HG02973 (cell line): ENCODE data around the gene MAGEA11.
"Not testable (repeated sequence)": the region's sequence is repeated elsewhere in the genome, so short reads cannot be mapped to it uniquely, and the experiment has no call there.

ENCODE experiments used
- ATAC-seq: cut with Tn5 transposase; IDR thresholded peaks from one replicate; pipeline ENCODE4 v1.9.1; 2021; ENCODE audit warnings: moderate library complexity; ENCODE audit not compliant: unreplicated experiment

MAGEA11 gene

GRCh38 chrX:149716632-149717031 lies 4.8 kb downstream of the MAGEA11 start:
- ATAC-seq = no peak

DNA sequence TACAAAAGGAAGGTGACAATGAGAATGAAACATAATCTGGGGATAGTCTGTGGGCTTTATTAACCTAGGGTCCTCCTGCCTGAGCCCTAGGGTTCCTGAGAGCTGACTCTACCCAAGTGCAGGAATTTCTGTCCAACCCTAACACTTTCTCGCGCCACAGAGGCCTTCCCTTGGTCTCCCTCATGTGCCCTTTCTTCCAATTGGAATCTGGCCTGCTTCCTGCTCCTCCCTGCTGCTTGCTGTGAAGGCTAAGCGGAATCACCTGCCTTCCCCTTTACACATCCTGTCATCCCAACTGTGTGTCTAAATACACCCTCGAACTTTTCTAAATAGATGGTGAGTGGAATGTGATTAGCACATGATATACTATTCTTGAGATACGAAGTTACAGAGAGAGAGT lies 5.9 kb downstream of the MAGEA11 start:
- ATAC-seq = no peak

DNA sequence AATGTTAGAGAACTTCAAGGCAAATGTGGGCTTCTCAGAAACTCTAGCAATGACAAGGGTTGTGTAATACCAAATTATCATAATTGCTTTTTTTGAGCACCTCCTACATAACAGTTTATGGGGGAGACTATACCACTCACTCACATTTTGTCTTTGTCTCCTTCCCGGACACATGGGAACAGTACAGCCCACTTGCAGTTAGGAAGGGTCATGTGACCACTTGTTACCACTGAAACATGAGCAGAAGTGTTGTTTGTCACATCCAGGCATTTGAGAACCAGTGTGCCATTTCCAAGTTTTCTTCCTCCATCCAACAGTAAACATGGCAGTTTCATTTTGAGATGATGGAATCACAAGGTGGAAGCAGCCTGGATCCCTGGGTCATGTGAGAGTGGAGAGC lies 6.9 kb downstream of the MAGEA11 start:
- ATAC-seq = no peak

DNA sequence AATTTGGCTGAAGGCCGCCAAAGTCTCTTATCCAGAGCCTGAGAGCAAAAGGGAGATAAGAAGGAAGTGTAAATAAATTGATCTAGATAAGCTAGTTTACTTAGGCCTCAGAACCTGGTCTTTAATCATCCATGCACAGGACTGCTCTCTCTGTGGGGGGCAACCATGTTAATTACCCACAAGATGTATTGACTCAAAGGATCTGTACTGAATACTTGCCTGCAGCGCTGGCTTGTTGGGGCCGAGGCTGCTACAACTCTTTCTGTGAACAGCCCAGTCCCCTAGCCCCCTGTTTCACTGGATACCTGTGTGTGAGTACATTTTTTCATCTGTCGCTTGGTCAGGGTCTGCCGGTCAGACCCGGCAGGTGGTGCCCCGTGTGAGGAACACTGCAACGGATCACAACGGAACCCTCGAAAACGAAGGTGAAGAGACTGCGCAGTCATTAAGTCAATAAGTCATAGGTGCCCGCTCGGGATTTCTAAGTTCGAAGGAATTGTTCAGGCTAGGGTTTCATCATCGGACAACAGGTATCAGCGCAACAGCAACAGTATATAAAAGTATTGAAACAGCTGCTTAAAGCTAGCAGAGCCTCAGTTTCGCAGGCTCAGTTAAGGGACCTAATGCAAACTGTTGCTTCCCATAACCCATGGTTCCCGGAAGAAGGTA lies 8.3 kb downstream of the MAGEA11 start:
- ATAC-seq = no peak

GRCh38 chrX:149721241-149721640 lies 9.4 kb downstream of the MAGEA11 start:
- not testable (repeated sequence) for ATAC-seq

DNA sequence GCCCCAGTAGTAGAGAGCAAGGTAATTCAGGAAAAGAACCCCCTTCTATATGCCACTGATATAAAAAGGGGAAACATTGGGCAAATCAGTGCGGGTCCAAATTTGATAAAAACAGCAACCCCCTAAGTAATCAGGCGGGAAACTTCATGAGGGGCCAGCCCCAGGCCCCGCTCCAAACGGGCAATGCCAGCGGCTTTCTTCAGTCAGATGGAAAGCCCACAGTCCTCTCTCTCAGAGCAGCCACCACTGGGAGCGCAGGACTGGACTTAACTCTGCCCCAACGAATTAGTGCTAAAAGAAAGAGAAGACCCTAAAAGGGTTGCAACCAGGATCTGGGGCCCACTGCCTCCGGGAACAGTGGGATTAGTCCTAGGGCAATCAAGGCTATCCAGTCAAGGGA lies 9.9 kb downstream of the MAGEA11 start:
- no peak for ATAC-seq

GRCh38 chrX:149723583-149724118 lies 11.8 kb downstream of the MAGEA11 start:
- not testable (repeated sequence) for ATAC-seq

DNA sequence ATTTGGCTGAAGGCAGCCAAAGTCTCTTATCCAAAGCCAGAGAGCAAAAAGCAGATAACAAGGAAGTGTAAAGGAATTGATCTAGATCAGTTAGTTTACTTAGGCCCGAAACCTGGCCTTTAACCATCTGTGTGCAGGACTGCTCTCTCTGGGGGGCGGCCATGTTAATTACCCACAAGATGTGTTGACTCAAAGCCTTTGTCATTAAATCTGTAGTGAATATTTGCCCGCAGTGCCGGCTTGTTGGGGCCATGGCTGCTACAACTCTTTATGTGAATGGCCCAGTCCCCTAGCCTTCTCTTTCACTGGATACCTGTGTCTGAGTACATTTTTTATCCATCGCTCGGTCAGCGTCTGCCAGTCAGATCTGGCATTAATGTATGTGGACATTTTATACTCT lies 15.4 kb downstream of the MAGEA11 start:
- ATAC-seq = not testable (repeated sequence)

GRCh38 chrX:149742269-149742668 lies 30.4 kb downstream of the MAGEA11 start:
- ATAC-seq = not testable (repeated sequence)

GRCh38 chrX:149746390-149747007 lies 34.6 kb downstream of the MAGEA11 start:
- ATAC-seq = not testable (repeated sequence)

GRCh38 chrX:149757206-149758067 lies 45.6 kb downstream of the MAGEA11 start:
- ATAC-seq = no peak

DNA sequence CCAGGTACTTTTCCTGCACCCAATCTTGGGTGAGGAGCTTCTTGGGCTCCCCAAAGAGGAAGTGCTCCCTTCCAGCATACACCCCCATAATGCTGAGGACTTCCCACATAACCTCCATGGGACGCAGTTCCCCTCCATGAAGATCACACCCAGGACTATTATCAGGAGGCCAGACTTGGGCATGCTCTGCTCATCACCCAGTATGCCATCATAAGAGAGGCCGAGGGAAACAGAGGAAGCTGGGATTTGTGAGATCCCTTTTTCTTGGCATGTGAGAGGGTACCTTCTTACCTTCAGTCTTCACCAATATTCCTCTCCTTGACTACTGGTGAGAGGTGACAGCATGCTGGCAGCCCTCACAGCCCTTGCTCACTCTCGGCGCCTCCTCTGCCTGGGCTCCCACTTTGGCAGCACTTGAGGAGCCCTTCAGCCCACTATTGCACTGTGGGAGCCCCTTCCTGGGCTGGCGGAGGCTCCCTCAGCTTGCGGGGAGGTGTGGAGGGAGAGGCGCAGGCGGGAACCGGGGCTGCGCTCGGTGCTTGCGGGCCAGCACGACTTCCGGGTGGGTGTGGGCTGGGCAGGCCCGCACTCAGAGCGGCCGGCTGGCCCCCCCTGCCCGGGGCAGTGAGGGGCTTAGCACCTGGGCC lies 46.3 kb downstream of the MAGEA11 start:
- no peak for ATAC-seq

DNA sequence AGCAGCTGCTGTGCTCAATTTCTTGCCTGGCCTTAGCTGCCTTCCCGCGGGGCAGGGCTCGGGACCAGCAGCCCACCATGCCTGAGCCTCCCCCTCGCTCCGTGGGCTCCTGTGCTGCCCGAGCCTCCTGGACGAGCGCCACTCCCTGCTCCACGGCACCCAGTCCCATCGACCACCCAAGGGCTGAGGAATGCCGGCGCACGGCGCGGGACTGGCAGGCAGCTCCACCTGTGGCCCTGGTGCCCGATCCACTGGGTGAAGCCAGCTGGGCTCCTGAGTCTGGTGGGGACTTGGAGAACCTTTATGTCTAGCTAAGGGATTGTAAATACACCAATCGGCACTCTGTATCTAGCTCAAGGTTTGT lies 46.8 kb downstream of the MAGEA11 start:
- ATAC-seq = not testable (repeated sequence)

- no peak for ATAC-seq
Measured at GRCh38 chrX:149759824-149760223, 48.0 kb downstream of the MAGEA11 start.

DNA sequence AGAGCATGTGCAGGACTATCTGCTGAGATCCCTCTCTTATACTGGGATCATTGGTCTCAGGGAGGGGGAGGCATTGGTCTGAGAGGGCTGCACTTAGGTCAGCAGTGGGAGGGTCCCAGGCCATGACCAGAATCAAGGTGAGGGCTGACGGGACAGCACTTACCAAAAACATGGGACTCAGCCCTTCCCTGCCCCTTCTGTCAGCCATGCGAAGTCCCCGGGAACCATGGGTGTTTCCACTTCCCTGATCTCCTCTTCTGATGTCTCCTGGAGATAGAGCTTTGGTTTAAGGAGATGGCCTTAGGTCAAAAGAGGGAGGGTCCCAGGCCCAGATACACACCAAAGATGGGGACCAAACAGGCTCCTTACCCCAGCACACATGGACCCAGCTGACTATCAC lies 49.1 kb downstream of the MAGEA11 start:
- no peak for ATAC-seq

- not testable (repeated sequence) for ATAC-seq
Measured at GRCh38 chrX:149761858-149762674, 50.2 kb downstream of the MAGEA11 start.

DNA sequence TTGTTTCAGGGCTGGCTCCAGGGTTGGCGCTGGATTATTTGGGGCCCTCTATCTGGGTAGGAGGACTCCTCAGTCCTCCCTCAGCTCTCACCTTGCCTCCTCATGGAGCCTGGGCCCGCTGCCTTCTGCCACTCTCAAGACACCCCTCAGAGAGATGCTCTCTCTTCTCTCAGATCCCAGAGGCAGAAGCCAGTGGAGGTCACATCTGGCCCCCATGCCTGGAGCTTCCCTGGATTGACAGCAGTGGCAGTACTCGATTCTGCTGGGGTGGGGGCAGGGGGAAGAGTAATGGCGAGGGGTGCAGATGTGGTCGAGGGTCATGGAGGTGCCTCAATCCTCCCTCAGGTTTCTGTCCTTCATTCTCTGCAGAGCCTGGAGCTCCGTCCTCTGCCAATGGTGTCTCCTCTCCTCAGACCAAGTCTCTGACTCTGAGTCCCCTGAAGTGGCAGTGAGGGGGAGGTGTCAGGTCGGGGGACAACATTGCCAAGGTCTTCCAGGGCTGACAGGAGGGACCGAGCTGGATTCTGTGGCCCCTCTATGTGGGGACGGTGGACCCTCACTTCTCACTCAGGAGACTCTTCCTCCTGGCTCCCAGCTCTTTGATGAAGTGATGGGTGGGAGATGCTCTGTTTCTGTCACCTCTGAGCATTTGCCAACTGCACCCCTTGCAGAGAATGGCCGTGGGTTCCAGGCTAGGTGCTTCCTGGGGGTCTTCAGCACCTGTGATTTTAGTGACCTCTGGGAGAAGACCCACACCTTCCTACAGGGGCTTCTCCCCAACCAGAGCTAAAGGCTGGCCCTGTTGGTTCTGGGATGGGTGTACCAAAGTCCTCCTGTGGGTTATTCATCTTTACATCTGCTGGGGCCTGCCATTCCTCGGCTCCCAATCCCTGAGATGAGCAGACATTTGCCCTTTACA lies 51.1 kb downstream of the MAGEA11 start:
- no peak for ATAC-seq
